Measurements from ENCODE around the gene GPR146. TPM values are rescaled to one million over a fixed set of nuclear protein-coding genes. Genes with fewer than 3 reads are reported as not detected.

Gene GPR146
- total RNA-seq, 1 donor from 2014 or later: 40.0 TPM

DNA sequence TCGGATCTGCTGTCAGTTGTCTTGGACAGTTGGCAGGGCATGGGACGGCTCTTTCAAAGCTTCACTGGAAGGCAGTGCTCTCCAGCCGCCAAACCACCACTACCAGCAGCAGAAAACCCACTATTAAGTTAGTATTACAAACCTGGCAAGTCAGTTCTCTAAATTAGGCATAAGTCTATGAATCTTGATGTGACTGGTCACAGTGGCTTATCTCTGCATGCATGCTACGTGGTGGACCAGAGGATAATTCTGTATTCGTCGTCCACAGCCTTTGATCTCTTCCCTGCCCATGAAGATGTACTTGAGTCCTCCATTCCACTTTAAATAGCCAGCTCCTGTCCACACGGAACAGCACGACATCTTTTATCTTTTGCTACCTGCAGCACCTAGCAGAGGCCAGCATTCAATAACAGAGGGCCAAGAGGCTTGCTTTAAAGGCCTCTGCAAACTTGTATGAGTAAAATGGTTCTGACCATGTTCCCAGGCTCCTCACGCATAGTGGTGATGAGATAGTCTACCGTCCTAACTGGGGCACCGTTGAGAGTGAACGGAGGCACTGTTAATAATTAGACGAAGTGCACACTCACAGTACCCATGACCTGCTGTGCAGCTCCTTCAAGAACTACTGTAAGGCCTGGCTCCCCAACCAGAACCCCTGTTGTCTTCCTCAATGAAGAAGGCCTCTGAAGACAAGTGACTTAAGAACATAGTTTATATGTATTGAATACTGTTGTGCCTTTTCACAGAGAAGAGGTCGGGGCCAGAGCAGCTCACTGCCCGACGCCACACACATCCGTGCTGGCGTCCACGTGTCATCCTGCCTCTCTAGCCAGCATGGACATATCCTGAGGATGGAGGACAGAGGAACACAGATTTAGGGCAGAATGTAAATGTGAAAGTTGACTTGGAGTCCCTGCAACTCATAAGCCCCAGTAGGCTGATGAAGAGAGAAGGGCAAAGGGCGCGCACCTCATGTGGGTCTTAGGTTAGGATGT lies 1.0 kb downstream of the GPR146 start:
- TF ChIP-seq, protein P1, sequence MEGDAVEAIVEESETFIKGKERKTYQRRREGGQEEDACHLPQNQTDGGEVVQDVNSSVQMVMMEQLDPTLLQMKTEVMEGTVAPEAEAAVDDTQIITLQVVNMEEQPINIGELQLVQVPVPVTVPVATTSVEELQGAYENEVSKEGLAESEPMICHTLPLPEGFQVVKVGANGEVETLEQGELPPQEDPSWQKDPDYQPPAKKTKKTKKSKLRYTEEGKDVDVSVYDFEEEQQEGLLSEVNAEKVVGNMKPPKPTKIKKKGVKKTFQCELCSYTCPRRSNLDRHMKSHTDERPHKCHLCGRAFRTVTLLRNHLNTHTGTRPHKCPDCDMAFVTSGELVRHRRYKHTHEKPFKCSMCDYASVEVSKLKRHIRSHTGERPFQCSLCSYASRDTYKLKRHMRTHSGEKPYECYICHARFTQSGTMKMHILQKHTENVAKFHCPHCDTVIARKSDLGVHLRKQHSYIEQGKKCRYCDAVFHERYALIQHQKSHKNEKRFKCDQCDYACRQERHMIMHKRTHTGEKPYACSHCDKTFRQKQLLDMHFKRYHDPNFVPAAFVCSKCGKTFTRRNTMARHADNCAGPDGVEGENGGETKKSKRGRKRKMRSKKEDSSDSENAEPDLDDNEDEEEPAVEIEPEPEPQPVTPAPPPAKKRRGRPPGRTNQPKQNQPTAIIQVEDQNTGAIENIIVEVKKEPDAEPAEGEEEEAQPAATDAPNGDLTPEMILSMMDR (IDR thresholded peaks at IDR 0.05): no peak
- Histone ChIP-seq H3K9me3 (no peaks in the 10 kb centered on the region), H3K4me1 (peaks cover 71% of the 10 kb centered on the region), H3K4me3 (peak overlapping the region; percentile 62), H3K36me3 (no peaks in the 10 kb centered on the region), H3K27ac (peak overlapping the region; percentile 81), H3K27me3 (no peaks in the 10 kb centered on the region)
- ATAC-seq (no peak), DNase-seq (no peak)
- intact Hi-C loops (cut with DNase I): no loop called here

DNA sequence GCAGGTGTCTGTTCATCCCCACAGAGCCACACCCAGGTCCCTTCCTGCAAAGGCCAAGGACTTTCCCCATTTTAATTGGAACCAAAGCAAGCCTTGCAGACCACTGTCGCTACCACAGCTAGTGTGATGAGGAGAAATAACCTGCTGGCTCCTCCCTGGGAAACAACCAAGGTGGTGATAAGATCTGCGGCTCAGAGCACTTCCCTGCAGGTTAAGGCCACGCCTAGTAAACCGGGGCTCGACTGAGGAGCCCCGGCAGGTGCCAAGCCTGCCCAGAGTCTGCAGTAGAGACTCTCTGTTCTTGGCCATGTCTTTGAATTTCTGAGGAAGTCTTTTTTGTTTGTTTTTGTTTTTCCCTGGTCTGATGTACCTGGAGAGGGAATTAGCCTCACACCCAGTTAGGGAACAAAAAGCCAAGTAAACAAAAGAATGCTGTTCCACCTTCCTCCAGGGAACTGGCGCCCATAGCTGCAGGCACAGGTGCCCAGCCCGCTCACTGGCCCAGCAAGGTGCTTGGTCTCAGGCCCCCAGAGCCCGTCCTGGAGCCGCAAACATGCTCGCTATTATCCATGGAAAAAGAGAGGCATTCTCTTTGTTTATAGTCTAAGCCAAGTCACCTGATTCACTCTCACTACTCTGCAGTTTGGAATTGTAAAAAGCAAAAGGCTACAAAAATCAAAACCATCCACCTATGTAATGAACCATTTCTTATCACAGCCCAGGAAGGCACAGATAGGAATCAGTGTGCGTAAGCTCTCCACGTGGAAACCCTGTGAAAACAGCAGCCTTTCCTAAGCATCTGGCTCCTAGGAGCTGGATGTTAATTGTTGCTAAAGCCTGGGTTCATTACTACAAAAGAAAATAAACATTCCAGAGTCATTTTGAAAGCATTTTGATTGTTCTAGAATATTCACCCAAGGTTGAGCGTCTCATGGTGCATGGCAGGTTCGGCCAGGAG lies 2.7 kb downstream of the GPR146 start:
- Histone ChIP-seq H3K4me1 (peaks cover 65% of the 10 kb centered on the region), H3K4me3 (no peak overlapping the region), H3K27ac (peak overlapping the region; percentile 11), H3K9me3 (no peaks in the 10 kb centered on the region), H3K27me3 (no peaks in the 10 kb centered on the region), H3K36me3 (no peaks in the 10 kb centered on the region)
- ATAC-seq (no peak), DNase-seq (no peak)
- TF ChIP-seq, protein P1 (IDR thresholded peaks at IDR 0.05): no peak
- intact Hi-C loops (cut with DNase I): no loop called here

DNA sequence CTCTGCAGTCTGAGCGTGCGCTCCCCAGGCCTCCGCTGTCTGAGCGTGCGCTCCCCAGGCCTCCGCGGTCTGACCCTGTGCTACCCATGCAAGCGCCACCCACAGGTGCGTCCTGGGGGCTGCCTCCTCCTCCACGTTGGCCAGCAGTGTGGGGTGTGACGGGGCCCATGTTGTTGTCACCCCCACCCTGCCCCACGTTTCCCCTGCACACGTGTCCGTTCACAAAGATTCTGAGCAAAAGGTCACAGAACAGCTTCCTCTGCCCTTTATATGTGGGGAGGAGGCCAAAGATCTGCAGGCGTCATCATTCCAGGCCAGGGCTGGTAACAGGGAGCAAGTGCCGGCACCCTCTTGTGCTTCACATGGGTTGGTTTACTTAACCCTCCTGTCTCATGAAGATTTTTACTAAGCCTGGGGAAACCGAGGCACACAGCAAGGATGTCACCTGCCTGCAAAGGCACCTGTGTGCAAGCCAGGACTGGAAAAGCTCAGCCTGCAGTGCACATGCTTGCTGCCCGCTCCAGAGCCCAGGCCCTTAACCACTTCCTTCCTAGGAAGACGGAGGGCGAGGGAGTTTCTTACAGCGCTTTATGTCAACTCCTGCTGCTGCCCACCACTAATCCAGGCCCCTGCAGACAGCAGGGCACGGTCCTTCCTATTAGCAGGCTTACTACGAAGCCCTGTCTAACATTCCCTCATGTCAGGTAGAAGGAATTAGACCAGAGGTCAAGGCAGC lies 4.8 kb downstream of the GPR146 start:
- H3K27ac ChIP-seq: peak overlapping the region; percentile 44
- no peak overlapping the region for H3K4me3 ChIP-seq
- H3K9me3 ChIP-seq: no peaks in the 10 kb centered on the region
- peaks cover 66% of the 10 kb centered on the region for H3K4me1 ChIP-seq
- no peak for DNase-seq
- intact Hi-C loops (cut with DNase I): no loop called here
- TF ChIP-seq, protein P1 (IDR thresholded peaks at IDR 0.05): no peak
- no peak for ATAC-seq
- no peaks in the 10 kb centered on the region for H3K36me3 ChIP-seq
- H3K27me3 ChIP-seq: no peaks in the 10 kb centered on the region

DNA sequence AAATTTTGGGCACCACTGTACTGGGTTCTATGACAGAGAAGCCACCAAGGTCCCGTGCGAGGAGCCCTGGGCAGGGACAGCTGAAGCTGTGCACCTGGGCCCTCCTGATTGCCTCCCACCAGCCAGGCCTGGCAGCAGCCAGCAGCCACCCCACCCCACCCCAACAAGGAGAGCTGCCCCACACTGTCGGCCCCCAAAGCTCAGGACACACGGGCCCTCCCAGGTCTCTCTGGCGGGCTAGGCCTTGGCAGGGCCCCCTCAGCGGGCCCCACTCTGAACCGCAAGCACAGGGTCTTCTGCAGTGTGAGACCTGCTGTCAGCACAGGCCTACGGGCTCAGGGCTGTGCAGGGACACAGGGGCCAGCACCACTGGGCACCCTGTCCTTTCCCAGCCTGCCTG lies 5.5 kb downstream of the GPR146 start:
- intact Hi-C loops (cut with DNase I): no loop called here

More for the DNA sequence above, 5.5 kb downstream of the GPR146 start:
- TF ChIP-seq, protein P1 (IDR thresholded peaks at IDR 0.05): no peak
- Histone ChIP-seq H3K27me3 (no peaks in the 10 kb centered on the region), H3K36me3 (no peaks in the 10 kb centered on the region), H3K27ac (peak overlapping the region; percentile 44), H3K4me1 (peaks cover 70% of the 10 kb centered on the region), H3K4me3 (no peak overlapping the region), H3K9me3 (no peaks in the 10 kb centered on the region)
- DNase-seq (no peak), ATAC-seq (no peak)
